Glutamatergic neuron (in vitro differentiated cells): ENCODE results near the gene SPDYE2. TPM values are rescaled to one million over a fixed set of nuclear protein-coding genes. Genes with fewer than 3 reads are reported as not detected.
"Not testable (repeated sequence)": the region's sequence is repeated elsewhere in the genome, so short reads cannot be mapped to it uniquely, and the experiment has no call there.

ENCODE experiments used
- DNase-seq: peaks from one replicate; pipeline ENCODE4 v3.0.0; 2022
- H3K27ac Mint-ChIP-seq: one replicate; pipeline ENCODE4 v1.8.0; 2020; ENCODE audit warnings: mild to moderate bottlenecking, mixed read lengths, inconsistent platforms; ENCODE audit not compliant: unreplicated experiment
- H3K27me3 Mint-ChIP-seq: one replicate; pipeline ENCODE4 v1.8.0; 2020; ENCODE audit warnings: mild to moderate bottlenecking, moderate library complexity, mixed read lengths, inconsistent platforms; ENCODE audit not compliant: unreplicated experiment
- H3K36me3 Mint-ChIP-seq: one replicate; pipeline ENCODE4 v1.8.0; 2020; ENCODE audit warnings: mild to moderate bottlenecking, mixed read lengths, inconsistent platforms; ENCODE audit not compliant: unreplicated experiment
- H3K4me1 Mint-ChIP-seq: one replicate; pipeline ENCODE4 v1.8.0; 2020; ENCODE audit warnings: mild to moderate bottlenecking, low read depth, mixed read lengths, inconsistent platforms; ENCODE audit not compliant: unreplicated experiment
- H3K4me3 Mint-ChIP-seq: one replicate; pipeline ENCODE4 v1.8.0; 2020; ENCODE audit warnings: mild to moderate bottlenecking, mixed read lengths, inconsistent platforms; ENCODE audit not compliant: unreplicated experiment
- H3K9me3 Mint-ChIP-seq: one replicate; pipeline ENCODE4 v1.8.0; 2020; ENCODE audit warnings: mild to moderate bottlenecking, moderate library complexity, mixed read lengths, inconsistent platforms; ENCODE audit not compliant: unreplicated experiment
- total RNA-seq: library from RNA; stranded (reverse); fragmentation: NEBNext Ultra II Directional; extraction: Animal tissue kit (Norgen Biotek cat#: 25700); gene quantifications from one replicate; pipeline ENCODE4 v1.2.1, GENCODE V29; 2021; ENCODE audit not compliant: unreplicated experiment
- TF ChIP-seq, protein P1 (sequence below): fragments of 200-600 bp; sonication (generic); IDR thresholded peaks from one replicate; pipeline ENCODE4 v1.5.0; 2021; ENCODE audit not compliant: partially characterized antibody, unreplicated experiment

The SPDYE2 gene
- total RNA-seq, 1 donor from 2014 or later = not detected

DNA sequence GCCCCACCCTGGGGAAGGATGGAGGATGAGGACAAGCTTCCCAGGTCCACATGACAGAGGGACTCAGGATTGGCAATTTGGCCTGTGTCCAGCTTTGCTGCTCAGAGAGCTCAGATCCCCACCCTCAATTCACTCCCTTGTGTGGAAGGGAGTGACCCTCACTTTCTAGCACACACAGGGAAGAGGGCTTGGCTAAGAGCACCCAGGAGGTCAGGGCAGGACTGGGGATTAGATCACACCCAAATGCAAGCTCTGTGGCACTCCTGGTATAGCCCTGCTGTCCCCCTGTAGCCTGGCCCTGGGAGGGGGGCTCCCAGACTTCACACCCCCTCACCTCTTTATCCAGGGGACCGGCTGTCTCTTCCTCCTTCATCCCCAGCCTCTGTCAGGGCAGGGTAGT is 6.7 kb upstream of the SPDYE2 start:
- H3K9me3 Mint-ChIP-seq, H3K27ac Mint-ChIP-seq, DNase-seq, H3K4me1 Mint-ChIP-seq, H3K4me3 Mint-ChIP-seq, H3K36me3 Mint-ChIP-seq, H3K27me3 Mint-ChIP-seq: not testable (repeated sequence)

DNA sequence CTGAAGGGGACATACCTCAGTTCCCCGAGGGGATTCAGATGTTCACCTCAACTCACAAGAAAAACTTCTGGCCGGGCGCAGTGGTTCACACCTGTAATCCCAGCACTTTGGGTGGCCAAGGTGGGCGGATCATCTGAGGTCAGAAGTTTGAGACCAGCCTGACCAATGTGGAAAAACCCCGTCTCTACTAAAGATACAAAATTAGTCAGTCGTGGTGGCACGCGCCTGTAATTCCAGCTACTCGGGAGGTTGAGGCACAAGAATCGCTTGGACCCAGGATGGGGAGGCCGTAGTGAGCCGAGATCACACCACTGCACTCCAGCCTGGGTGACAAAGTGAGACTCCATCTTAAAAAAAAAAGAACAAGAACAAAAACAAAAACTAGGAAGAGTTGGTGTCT is 5.7 kb upstream of the SPDYE2 start:
- H3K4me3 Mint-ChIP-seq, H3K4me1 Mint-ChIP-seq: not testable (repeated sequence)

DNA sequence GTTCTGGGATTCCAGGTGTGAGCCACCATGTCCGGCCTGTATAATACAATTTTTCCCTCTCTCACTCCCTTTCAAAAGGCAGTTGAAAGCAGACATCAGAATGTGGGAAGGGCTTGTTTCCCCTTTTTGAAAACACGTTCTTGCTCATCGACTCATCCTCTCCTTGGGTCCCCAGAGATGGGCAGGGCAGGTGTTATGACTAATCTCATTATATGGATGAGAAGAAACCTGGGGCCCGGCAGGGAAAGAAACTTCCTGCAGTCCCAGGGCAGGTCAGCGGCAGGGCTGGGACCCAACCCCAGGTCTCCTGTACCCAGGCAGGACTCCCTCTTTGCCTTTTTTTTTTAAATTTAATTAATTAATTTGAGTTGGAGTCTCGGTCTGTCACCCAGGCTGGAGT is 4.7 kb upstream of the SPDYE2 start:
- H3K27ac Mint-ChIP-seq, DNase-seq, H3K4me3 Mint-ChIP-seq, H3K9me3 Mint-ChIP-seq, H3K36me3 Mint-ChIP-seq, H3K27me3 Mint-ChIP-seq, H3K4me1 Mint-ChIP-seq: not testable (repeated sequence)

More for the DNA sequence above, 5.7 kb upstream of the SPDYE2 start:
- not testable (repeated sequence) for H3K9me3 Mint-ChIP-seq, H3K27me3 Mint-ChIP-seq, H3K27ac Mint-ChIP-seq, DNase-seq, H3K36me3 Mint-ChIP-seq

DNA sequence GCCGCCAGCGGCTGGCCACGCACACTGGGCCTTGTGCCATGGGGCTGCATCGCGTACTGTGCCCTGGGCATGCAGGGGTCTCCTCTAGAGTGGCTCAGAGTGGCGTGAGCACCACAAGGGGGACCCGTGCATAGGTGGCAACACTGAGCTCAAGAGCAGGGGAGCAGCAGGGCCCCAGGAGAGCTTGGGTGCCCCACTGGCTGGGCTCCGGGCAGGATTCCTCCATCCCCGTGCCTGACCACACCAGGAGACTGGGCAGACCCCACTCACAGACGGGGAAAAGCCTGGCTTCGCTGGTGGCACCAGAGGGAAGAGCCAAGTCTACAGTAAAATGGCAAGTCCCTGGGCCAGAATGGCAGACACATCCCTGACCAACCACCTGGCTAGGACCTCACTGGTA is 17.6 kb downstream of the SPDYE2 start:
- not testable (repeated sequence) for H3K4me1 Mint-ChIP-seq, H3K27ac Mint-ChIP-seq, H3K4me3 Mint-ChIP-seq, H3K9me3 Mint-ChIP-seq, H3K27me3 Mint-ChIP-seq, H3K36me3 Mint-ChIP-seq
- DNase-seq = peak; percentile 1

DNA sequence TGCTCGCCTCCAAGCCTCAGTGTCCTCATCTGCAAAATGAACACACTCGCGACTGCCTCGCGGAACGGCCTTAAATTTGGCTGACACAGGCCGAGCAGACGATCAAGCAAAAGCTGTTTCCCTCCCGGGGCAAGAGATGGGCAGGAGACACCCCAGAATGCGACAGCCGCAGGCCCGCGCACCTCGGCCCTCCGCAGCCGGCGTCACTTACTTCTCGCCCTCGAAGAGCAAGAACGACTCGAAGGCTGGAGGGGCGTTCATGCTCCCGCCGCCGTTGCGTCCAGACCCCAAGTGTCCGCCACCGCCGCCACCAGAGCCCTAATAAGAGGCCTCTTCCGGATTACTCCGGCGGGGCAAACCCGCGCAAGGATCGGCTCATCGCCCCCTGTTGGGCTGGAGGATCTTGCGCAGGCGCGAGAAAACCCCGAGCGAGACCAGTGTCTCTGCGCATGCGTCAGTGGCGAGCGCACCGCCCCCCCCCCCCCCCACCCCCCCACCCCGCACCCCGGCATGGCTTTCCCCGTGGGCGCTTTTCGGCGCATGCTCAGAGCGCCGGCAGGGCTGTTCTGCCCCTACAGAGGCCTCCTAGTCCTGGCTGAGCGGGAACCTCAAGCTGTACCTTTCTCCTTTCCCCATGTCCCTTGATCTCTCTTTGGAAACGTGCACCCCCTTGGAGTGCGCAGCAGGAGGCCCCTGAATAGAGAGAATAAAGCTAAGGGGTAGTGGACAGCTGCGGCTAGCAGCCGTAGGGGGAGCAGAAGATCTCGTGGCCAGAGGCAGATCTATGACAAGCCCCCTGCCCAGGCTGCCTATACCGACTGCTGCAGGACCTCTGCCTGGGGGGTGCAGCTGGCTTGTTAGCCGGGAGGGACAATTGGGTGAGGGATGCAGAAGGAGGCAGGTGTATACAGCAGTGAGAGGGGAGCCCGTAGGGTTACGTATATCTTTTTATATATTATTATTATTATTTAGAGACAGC is 21.5 kb downstream of the SPDYE2 start, which contains the start of gene POLR2J3:
Gene POLR2J3, minus strand, starts transcription at position 323 of the 979 bp plus-strand sequence. Its CDS starts 62 bp downstream, at position 261.
- Mint-ChIP-seq H3K4me3 (peak within 1 kb of the TSS; percentile 83), H3K27ac (peak within 1 kb of the TSS; percentile 52)
- TF ChIP-seq, protein P1, sequence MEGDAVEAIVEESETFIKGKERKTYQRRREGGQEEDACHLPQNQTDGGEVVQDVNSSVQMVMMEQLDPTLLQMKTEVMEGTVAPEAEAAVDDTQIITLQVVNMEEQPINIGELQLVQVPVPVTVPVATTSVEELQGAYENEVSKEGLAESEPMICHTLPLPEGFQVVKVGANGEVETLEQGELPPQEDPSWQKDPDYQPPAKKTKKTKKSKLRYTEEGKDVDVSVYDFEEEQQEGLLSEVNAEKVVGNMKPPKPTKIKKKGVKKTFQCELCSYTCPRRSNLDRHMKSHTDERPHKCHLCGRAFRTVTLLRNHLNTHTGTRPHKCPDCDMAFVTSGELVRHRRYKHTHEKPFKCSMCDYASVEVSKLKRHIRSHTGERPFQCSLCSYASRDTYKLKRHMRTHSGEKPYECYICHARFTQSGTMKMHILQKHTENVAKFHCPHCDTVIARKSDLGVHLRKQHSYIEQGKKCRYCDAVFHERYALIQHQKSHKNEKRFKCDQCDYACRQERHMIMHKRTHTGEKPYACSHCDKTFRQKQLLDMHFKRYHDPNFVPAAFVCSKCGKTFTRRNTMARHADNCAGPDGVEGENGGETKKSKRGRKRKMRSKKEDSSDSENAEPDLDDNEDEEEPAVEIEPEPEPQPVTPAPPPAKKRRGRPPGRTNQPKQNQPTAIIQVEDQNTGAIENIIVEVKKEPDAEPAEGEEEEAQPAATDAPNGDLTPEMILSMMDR = peak; percentile 54
- H3K27me3 Mint-ChIP-seq, H3K9me3 Mint-ChIP-seq, H3K36me3 Mint-ChIP-seq, H3K4me1 Mint-ChIP-seq: not testable (repeated sequence)
- DNase-seq = peak; percentile 93

DNA sequence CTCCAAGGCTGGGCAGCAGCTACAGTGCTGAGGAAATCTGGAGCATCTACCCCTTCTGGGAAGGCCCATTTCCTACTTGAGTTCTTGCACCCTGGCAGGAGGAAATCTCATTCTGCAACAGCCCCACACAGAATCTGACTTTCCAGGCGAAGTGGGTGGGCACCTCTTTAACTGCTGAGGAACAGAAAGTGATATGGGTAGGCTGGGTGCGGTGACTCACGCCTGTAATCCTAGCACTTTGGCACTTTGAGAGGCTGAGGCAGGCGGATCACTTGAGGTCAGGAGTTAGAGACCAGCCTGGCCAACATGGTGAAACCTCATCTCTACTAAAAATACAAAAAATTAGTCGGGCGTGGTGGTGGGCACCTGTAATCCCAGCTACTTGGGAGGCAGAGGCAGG is 23.6 kb downstream of the SPDYE2 start:
- not testable (repeated sequence) for H3K27ac Mint-ChIP-seq, H3K27me3 Mint-ChIP-seq, H3K4me1 Mint-ChIP-seq, H3K36me3 Mint-ChIP-seq, H3K9me3 Mint-ChIP-seq, DNase-seq, H3K4me3 Mint-ChIP-seq

DNA sequence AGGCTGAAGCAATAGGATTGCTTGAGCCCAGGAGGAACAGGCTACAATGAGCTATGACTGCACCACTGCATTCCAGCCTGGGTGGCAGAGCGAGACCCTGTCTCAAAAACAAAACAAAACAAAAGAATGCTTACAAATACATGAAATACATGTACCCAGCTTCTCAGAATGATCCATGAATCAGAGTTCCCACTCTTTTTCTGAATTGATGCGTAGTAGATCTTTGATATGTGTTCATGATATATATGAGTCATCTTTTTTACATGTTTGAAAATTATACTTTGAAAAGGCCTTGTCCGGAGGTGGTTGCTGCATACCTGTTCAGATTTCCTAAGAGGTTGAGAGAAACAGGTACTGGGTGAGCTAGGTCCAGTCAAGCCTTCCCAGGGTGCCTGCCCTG is 25.3 kb downstream of the SPDYE2 start:
- H3K27ac Mint-ChIP-seq, H3K4me1 Mint-ChIP-seq, DNase-seq, H3K27me3 Mint-ChIP-seq, H3K9me3 Mint-ChIP-seq, H3K4me3 Mint-ChIP-seq, H3K36me3 Mint-ChIP-seq: not testable (repeated sequence)

DNA sequence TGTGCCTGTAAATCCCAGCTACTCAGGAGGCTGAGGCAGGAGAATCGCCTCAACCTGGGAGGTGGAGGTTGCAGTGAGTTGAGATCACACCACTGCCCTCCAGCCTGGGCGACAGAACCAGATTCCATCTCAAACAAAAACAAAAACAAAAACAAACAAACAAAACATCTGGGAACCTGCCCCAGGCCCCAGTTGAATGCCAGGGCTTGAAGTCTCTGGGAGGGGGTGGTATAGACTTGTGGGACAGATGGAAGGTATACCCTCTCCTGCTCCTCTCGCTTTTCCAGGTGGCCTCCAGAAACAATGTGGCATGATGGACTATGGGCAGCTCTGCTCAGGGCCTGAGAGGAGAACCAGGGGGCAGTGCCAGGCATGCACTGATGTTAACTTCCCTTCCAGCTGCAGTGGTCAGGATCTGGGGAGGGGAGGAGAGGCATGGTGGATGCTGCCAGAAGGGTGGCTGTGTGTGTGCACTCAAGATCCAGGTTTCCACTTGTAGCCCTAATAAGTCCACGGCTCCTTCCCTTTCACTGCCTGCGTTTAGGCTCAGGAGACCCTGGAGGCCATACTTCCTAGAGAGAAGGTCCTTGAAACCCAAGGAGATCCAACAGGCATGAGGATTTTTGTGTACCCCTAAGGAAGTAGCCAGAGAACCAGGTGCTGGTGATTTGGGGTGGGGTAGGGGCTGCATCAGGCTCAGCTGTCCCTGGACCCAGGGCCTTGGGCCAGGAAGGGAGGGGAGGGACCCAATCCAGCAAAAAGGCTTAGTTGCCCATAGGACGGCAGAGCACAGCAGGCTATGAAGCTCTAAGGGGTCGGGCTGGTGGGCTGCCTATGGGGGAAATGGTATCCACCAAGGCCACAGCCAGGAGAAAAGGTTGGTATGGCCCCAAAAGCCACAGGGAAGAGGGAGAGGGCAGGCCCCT is 26.6 kb downstream of the SPDYE2 start:
- not testable (repeated sequence) for H3K27me3 Mint-ChIP-seq, DNase-seq, H3K27ac Mint-ChIP-seq, H3K4me1 Mint-ChIP-seq, H3K36me3 Mint-ChIP-seq, H3K9me3 Mint-ChIP-seq, H3K4me3 Mint-ChIP-seq

DNA sequence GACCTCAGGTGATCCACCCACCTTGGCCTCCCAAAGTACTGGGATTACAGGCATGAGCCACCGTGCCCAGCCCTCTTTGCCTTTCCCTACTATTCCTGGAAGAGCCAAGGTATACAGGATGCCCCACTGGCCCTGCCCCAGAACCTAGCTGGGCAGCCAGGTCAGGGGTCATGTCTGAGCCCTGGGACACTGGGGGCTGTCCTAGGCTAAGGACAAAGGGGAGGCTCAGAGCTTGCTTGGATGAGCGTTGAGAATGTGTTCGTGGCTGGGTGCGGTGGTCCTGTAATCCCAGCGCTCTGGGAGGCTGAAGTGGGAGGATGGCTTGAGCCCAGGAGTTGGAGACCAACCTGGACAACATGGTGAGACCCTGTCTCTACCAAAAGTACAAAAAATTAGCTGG is 27.5 kb downstream of the SPDYE2 start:
- not testable (repeated sequence) for H3K9me3 Mint-ChIP-seq, H3K36me3 Mint-ChIP-seq, DNase-seq, H3K27me3 Mint-ChIP-seq, H3K4me3 Mint-ChIP-seq, H3K4me1 Mint-ChIP-seq, H3K27ac Mint-ChIP-seq

DNA sequence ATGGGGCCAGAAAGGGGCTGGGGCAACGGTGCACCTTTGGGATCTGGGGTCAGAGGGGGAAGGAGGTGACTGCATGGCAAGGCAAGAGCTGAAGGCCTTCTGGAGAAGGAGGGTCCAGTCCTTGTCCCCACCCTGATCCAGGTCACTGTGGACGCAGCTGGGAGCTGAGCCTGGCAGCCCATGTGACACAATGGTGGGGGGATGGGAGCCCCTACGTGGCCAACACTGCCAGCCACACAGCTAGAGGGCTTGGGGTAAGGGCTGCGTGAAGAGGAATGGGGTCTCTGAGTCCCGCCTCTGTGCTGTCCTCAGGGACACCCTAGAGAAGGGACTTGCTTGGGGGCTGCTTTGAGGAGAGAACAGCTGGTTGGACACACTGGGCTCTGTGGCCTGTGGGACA is 30.7 kb downstream of the SPDYE2 start:
- H3K4me1 Mint-ChIP-seq, DNase-seq, H3K9me3 Mint-ChIP-seq, H3K27ac Mint-ChIP-seq, H3K36me3 Mint-ChIP-seq, H3K4me3 Mint-ChIP-seq, H3K27me3 Mint-ChIP-seq: not testable (repeated sequence)

DNA sequence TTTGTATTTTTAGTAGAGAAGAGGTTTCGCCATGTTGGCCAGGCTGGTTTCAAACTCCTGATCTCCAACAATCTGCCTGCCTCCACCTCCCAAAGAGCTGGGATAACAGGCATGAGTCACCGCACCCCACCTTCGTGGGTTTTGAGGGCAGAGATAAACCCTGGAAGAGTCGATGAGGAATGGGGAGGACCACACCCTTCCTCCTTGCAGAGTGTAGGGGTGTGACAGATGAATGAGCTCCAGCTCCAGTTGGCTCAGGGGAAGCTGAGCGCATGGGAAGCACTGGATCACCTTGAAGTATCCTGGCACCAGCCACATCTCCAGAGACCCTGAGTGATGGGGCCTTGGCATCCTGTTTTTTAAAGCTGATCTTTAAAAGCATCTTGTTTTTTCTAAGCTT is 32.5 kb downstream of the SPDYE2 start:
- not testable (repeated sequence) for H3K9me3 Mint-ChIP-seq, H3K27ac Mint-ChIP-seq, H3K4me1 Mint-ChIP-seq, H3K36me3 Mint-ChIP-seq, DNase-seq, H3K27me3 Mint-ChIP-seq, H3K4me3 Mint-ChIP-seq
